K562 (cell line): ENCODE measurements around the gene GRIK3. TPM values are rescaled to one million over a fixed set of nuclear protein-coding genes. Genes with fewer than 3 reads are reported as not detected.

Experiments
- ATAC-seq: fragments of 200-7000 bp; cut with Tn5 transposase; 3 replicates; pipeline ENCODE4 v1.9.1; 2020; ENCODE audit warnings: moderate library complexity
- BruUV-seq: library from RNA; stranded (reverse); fragments of 400-500 nt; replicated peaks from 2 replicates; lab custom pipeline; 2021; lab: Mats Ljungman, UMichigan
- CTCF ChIA-PET: fragments of 300-600 bp; formaldehyde crosslinking; extraction: SDS; loops from one replicate; lab custom pipeline; 2021; ENCODE audit warnings: low intra/inter-chr PET ratio; lab: Yijun Ruan, JAX
- POLR2A ChIA-PET: fragments of 300-600, 350-650 bp; sonication (Branson Sonifier 250); formaldehyde crosslinking; extraction: SDS; loops from one replicate; lab custom pipeline; 2021; ENCODE audit warnings: antibody characterized with exemption, inconsistent platforms; lab: Yijun Ruan, JAX
- DNase-seq, 4 experiments: peaks; one replicate each; pipeline versions ENCODE4 v3.0.0 to v3.0.0-alpha.2; 2011 to 2018; ENCODE audit warnings: low spot score in 3 of 4, mixed read lengths in 3 of 4; ENCODE audit errors: extremely low read depth in 1 of 4
- FAIRE-seq: peaks from 2 replicates; lab custom pipeline; 2011; peaks lifted over from hg19 to GRCh38; lab: Jason Lieb, UNC
- H2AFZ ChIP-seq: 2 replicates; pipeline ENCODE4 v1.6.0; 2011; ENCODE audit warnings: low read depth, low read length, control low read depth, inconsistent platforms
- H3K27ac ChIP-seq: fragments of 200-600 bp; 3 replicates; pipeline ENCODE4 v1.8.0; 2011; ENCODE audit warnings: low read depth, mild to moderate bottlenecking, control low read depth, inconsistent platforms, low read length, moderate library complexity, mixed read lengths; ENCODE audit errors: extremely low read depth
- H3K27me3 ChIP-seq, 2 experiments: fragments of 300-600 bp in 1 of 2; 2 replicates in 1 of 2; 3 replicates in 1 of 2; pipeline versions ENCODE4 v1.6.0 to v1.8.0; 2011; ENCODE audit warnings: inconsistent platforms in 2 of 2, low read length in 2 of 2, mild to moderate bottlenecking in 1 of 2, mixed read lengths in 1 of 2, moderate library complexity in 1 of 2; ENCODE audit not compliant: control insufficient read depth in 2 of 2, insufficient read depth in 2 of 2
- H3K36me3 ChIP-seq: fragments of 300-600 bp; 3 replicates; pipeline ENCODE4 v1.8.0; 2011; ENCODE audit warnings: mild to moderate bottlenecking, low read length, inconsistent platforms; ENCODE audit not compliant: control insufficient read depth, insufficient read depth
- H3K4me1 ChIP-seq, 2 experiments: fragments of 200-600 bp in 1 of 2; replicated peaks in 1 of 2; 2 replicates in 1 of 2; 3 replicates in 1 of 2; pipeline versions ENCODE4 v1.5.1 to v1.8.0; 2011; ENCODE audit warnings: inconsistent platforms in 2 of 2, low read length in 2 of 2, mild to moderate bottlenecking in 1 of 2, mixed read lengths in 1 of 2, moderate library complexity in 1 of 2; ENCODE audit not compliant: control insufficient read depth in 2 of 2, insufficient read depth in 2 of 2
- H3K4me2 ChIP-seq: 2 replicates; pipeline ENCODE4 v1.6.1; 2011; ENCODE audit warnings: low read length, control low read depth, inconsistent platforms, mixed read lengths; ENCODE audit not compliant: insufficient read depth
- H3K4me3 ChIP-seq: fragments of 200-600 bp; sonication (generic), shearing (Covaris generic); 2 replicates; pipeline ENCODE4 v1.5.1; 2016; ENCODE audit warnings: control low read depth, inconsistent platforms
- H3K79me2 ChIP-seq: fragments of 200-600 bp; 3 replicates; pipeline ENCODE4 v1.8.0; 2011; ENCODE audit warnings: low read length, inconsistent platforms; ENCODE audit not compliant: control insufficient read depth, insufficient read depth
- H3K9ac ChIP-seq, 2 experiments: 2 replicates each; pipeline versions ENCODE4 v1.6.0 to v1.6.1; 2011; ENCODE audit warnings: low read depth in 2 of 2, low read length in 2 of 2, control low read depth in 1 of 2, inconsistent platforms in 1 of 2, mild to moderate bottlenecking in 1 of 2, mixed read lengths in 1 of 2; ENCODE audit not compliant: insufficient read depth in 1 of 2
- H3K9me1 ChIP-seq: one replicate; pipeline ENCODE4 v1.6.0; 2011; ENCODE audit warnings: inconsistent platforms, mild to moderate bottlenecking, low read length, moderate library complexity; ENCODE audit not compliant: control insufficient read depth, insufficient read depth
- H3K9me3 ChIP-seq: replicated peaks from 2 replicates; pipeline ENCODE4 v1.5.1; 2011; ENCODE audit warnings: low read depth, low read length, inconsistent platforms; ENCODE audit not compliant: control insufficient read depth, insufficient read depth
- H4K20me1 ChIP-seq: replicated peaks from 2 replicates; pipeline ENCODE4 v1.6.1; 2011; ENCODE audit warnings: low read length, inconsistent platforms, mixed read lengths; ENCODE audit not compliant: control insufficient read depth, insufficient read depth
- KLF1 ChIP-seq: fragments of 450-650 bp; IDR thresholded peaks from 2 replicates; pipeline ENCODE4 v1.6.1; 2016; ENCODE audit warnings: missing genetic modification characterization, missing compliant biosample characterization
- MAFK ChIP-seq: IDR thresholded peaks from 2 replicates; pipeline ENCODE4 v1.6.1; 2011; ENCODE audit warnings: low read length, improper control_type of control experiment
- PCBP1 ChIP-seq: fragments of 200-400 bp; formaldehyde crosslinking; IDR thresholded peaks from 2 replicates; pipeline ENCODE4 v1.6.1; 2018; ENCODE audit warnings: mild to moderate bottlenecking, low read depth, low read length; ENCODE audit not compliant: poor library complexity, severe bottlenecking
- PML ChIP-seq: IDR thresholded peaks from 2 replicates; pipeline ENCODE4 v1.6.1; 2012; ENCODE audit warnings: low read length, inconsistent platforms
- PPARD ChIP-seq: fragments of 250-450 bp; sonication (Bioruptor Pico); IDR thresholded peaks from 2 replicates; pipeline ENCODE4 v1.8.0; 2022; ENCODE audit warnings: inconsistent platforms, mild to moderate bottlenecking, moderate library complexity
- PRPF4 ChIP-seq: fragments of 200-400 bp; formaldehyde crosslinking; IDR thresholded peaks from one replicate; pipeline ENCODE4 v1.6.1; 2017; ENCODE audit warnings: low read length, low read depth, mild to moderate bottlenecking; ENCODE audit not compliant: insufficient read depth, poor library complexity, severe bottlenecking
- ZBTB49 ChIP-seq: sonication (generic); formaldehyde crosslinking; IDR thresholded peaks from 2 replicates; pipeline ENCODE4 v1.8.0; 2022; ENCODE audit warnings: missing genetic modification reagents, mild to moderate bottlenecking, borderline replicate concordance
- ZNF253 ChIP-seq: fragments of 250-450 bp; sonication (Bioruptor Pico); conservative IDR thresholded peaks from 2 replicates; pipeline ENCODE4 v1.6.1; 2021; ENCODE audit warnings: mild to moderate bottlenecking
- ZNF778 ChIP-seq: fragments of 450-650 bp; formaldehyde crosslinking; IDR thresholded peaks from 2 replicates; pipeline ENCODE4 v1.4.0; 2020; ENCODE audit warnings: mild to moderate bottlenecking, moderate library complexity
- WGBS: fragments of 100-300 bp; shearing (Covaris generic); methylation state at CpG from one replicate; pipeline ENCODE4 v1.1.6; 2016; ENCODE audit warnings: low coverage, mixed read lengths; ENCODE audit not compliant: insufficient coverage; ENCODE audit errors: missing lambda C conversion rate; 5-methylcytosine and 5-hydroxymethylcytosine counted together
- in situ Hi-C: fragments of 300-500 bp; cut with MboI; formaldehyde crosslinking; loops from 4 replicates; pipeline ENCODE4 v1.15.0; 2018; ENCODE audit warnings: inconsistent platforms, mixed read lengths
- intact Hi-C: fragments of 100-400 bp; cut with micrococcal nuclease; formaldehyde crosslinking; loops from 2 replicates; pipeline ENCODE4 v1.14.2; 2022
- polyA plus RNA-seq, 8 experiments: library from polyadenylated mRNA; depleted of rRNA in 4 of 8; stranded (reverse) in 5 of 8; unstranded in 3 of 8; fragments of >200 nt; fragmentation: Nextera tagmentation in 2 of 8; fragmentation: Illumina TruSeq in 1 of 8; extraction: Ambion mirVana in 2 of 8; extraction: Trizol in 1 of 8; gene quantifications; 2 replicates each; pipeline versions ENCODE4 v1.2.1 to v1.2.3, GENCODE V29; 2011 to 2014; ENCODE audit warnings: inconsistent platforms in 1 of 8, missing spikeins in 1 of 8
- total RNA-seq, 7 experiments: library from RNA; depleted of rRNA in 6 of 7; stranded (reverse); fragments of >200 nt in 6 of 7; fragmentation: Illumina TruSeq in 2 of 7; extraction: Trizol in 2 of 7; gene quantifications; 2 replicates each; pipeline versions ENCODE4 v1.2.1 to v1.2.3, GENCODE V29; 2011 to 2021; ENCODE audit warnings: low replicate concordance in 1 of 7
- TF ChIP-seq, protein P1 (sequence below): sonication (generic); formaldehyde crosslinking; IDR thresholded peaks from 2 replicates; pipeline ENCODE4 v1.8.0; 2022; ENCODE audit warnings: mild to moderate bottlenecking, low read depth, missing genetic modification reagents
- TF ChIP-seq, protein P2 (sequence below), 2 experiments: fragments of 450-650 bp; IDR thresholded peaks; 2 replicates each; pipeline ENCODE4 v1.6.1; 2016; ENCODE audit warnings: mild to moderate bottlenecking in 2 of 2, borderline replicate concordance in 1 of 2, low read depth in 1 of 2, moderate library complexity in 1 of 2

Gene GRIK3
- total and polyA plus RNA-seq, 9 of the 15 experiments (the other 6 are each of a cell fraction or from before 2014, with no cell fraction given), result not detected

GRCh38 chr1:37070126-37070525 is 35.8 kb upstream of the GRIK3 start:
- Histone ChIP-seq H3K9me3 (no peaks in the 10 kb centered on the region), H3K4me2 (no peak overlapping the region), H3K4me1 (no peaks in the 10 kb centered on the region), H3K9me1 (no peaks in the 10 kb centered on the region), H3K79me2 (no peaks in the 10 kb centered on the region), H3K27ac (no peak overlapping the region), H4K20me1 (peaks cover 14% of the 10 kb centered on the region), H3K27me3 (peaks cover 16 to 33% of the 10 kb centered on the region in 2 experiments; a peak in 4 of 5 replicates), H3K9ac (no peak overlapping the region), H2AFZ (no peak overlapping the region), H3K36me3 (no peaks in the 10 kb centered on the region), H3K4me3 (no peak overlapping the region)
- intact Hi-C loops, result no loop called here
- no peak for DNase-seq
- ATAC-seq, result no peak
- WGBS, result 0% methylated on average over 5 of the region's 5 CpGs
- ChIA-PET CTCF (no interaction called here), POLR2A (no interaction called here)
- BruUV-seq, result no TSS peak
- in situ Hi-C loops, result no loop called here
- TF ChIP-seq PPARD (CRISPR knock-in tag) (no peak), KLF1 (no peak), ZBTB49 (CRISPR knock-in tag) (no peak), ZNF778 (CRISPR knock-in tag) (no peak), MAFK (no peak), PML (no peak), ZNF253 (CRISPR knock-in tag) (no peak), PRPF4 (no peak), PCBP1 (no peak)
- TF ChIP-seq, protein P1, sequence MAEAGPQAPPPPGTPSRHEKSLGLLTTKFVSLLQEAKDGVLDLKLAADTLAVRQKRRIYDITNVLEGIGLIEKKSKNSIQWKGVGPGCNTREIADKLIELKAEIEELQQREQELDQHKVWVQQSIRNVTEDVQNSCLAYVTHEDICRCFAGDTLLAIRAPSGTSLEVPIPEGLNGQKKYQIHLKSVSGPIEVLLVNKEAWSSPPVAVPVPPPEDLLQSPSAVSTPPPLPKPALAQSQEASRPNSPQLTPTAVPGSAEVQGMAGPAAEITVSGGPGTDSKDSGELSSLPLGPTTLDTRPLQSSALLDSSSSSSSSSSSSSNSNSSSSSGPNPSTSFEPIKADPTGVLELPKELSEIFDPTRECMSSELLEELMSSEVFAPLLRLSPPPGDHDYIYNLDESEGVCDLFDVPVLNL (CRISPR knock-in tag), result no peak
- TF ChIP-seq, protein P2, sequence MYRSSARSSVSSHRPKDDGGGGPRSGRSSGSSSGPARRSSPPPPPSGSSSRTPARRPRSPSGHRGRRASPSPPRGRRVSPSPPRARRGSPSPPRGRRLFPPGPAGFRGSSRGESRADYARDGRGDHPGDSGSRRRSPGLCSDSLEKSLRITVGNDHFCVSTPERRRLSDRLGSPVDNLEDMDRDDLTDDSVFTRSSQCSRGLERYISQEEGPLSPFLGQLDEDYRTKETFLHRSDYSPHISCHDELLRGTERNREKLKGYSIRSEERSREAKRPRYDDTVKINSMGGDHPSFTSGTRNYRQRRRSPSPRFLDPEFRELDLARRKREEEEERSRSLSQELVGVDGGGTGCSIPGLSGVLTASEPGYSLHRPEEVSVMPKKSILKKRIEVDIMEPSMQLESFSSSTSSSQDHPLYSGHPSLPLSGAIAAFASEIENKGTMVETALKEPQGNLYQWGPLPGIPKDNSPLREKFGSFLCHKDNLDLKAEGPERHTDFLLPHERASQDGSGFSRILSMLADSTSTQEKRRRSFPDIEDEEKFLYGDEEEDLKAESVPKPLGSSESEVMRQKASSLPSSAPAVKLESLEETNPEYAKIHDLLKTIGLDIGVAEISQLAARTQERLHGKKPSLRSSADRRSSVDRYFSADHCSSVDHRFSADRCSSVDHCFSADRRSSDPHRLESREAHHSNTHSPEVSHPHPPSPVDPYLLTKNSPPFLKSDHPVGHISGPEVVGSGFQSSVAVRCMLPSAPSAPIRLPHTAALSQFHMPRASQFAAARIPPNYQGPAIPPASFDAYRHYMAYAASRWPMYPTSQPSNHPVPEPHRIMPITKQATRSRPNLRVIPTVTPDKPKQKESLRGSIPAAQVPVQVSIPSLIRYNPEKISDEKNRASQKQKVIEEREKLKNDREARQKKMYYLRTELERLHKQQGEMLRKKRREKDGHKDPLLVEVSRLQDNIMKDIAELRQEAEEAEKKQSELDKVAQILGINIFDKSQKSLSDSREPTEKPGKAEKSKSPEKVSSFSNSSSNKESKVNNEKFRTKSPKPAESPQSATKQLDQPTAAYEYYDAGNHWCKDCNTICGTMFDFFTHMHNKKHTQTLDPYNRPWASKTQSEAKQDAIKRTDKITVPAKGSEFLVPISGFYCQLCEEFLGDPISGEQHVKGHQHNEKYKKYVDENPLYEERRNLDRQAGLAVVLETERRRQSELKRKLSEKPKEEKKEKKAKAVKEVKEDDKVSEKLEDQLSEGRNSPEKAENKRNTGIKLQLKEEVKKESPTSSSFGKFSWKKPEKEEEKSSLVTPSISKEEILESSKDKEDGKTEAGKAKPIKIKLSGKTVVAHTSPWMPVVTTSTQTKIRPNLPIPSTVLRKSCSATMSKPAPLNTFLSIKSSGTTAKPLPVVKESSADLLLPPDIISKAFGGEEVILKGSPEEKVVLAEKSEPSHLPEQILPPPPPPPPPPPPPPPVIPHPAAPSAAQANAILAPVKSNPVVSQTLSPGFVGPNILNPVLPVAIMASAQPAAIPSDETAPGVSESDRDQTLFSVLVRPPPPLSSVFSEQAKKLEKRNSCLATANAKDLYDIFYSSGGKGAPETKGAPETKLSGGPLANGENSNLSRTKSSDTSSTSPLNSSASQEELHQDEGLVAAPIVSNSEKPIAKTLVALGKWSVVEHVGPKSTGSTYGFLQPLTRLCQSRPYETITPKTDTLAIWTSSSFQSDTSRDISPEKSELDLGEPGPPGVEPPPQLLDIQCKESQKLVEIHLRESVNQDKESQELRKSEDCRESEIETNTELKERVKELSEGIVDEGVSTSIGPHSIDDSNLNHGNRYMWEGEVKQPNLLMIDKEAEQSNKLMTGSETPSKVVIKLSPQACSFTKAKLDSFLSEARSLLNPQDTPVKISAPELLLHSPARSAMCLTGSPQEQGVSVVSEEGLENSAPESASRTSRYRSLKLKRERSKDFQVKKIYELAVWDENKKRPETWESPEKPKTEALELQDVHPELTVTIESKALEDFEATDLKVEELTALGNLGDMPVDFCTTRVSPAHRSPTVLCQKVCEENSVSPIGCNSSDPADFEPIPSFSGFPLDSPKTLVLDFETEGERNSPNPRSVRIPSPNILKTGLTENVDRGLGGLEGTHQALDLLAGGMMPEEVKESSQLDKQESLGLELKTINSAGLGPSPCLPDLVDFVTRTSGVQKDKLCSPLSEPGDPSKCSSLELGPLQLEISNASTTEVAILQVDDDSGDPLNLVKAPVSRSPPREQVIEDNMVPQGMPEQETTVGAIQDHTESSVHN (IDR thresholded peaks at IDR 0.05; ENCODE audit: borderline replicate concordance in 1 of 2, low read depth in 1 of 2), result no peak
- FAIRE-seq, result no peak
